ENCODE results near the gene SLC25A21. TPM values are rescaled to one million over a fixed set of nuclear protein-coding genes. Genes with fewer than 3 reads are reported as not detected.

SLC25A21 gene
- total and polyA plus RNA-seq, 2 of the 13 experiments (the other 11 are each of a cell fraction or from before 2014, with no cell fraction given): 1.9 to 2.9 TPM

DNA sequence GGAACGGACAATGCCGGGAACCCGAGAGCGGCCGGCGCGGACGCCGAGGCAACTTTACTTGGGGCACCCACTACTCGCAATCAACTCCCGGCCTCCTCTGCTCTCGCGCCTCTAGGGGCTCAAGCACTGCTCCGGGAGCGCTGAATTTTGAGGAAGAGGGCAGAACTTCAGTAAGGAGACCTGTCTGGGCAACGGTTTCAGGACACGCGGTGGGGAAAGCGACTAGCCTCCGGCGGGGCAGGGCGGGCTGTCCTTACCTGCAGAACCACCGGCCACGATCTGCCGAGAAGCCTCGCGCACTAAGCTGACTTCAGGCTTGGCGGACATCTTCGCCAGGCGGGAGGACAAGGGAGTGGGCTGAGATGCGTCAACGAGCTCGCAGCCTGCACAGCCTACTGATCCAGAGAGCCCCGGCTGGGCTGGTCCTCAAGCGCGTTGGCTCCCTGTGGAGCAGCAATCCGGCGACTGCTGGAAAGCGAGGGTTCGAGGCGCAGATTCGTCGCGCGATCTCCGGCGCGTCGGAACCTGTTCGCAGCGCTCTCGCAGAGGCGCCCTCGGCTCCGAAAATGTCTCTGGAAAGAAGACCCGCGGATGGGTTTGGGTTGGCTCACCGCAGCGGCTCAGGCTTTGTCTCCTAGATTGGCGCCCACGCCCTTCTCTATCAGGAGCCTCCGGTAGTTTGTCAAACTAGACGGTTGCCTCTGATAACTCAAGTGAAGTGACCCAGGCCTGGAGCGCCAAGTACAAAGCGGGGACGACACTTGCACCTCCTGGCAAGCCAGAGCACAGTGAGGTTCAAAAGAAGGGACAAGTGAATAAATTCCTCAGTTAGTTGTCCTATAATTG lies at the start of gene SLC25A21 (continued):
- TF ChIP-seq NFKB2 (CRISPR knock-in tag; IDR thresholded peaks at IDR 0.05; ENCODE audit: borderline replicate concordance): peak; percentile 100; the same call in 1 of the 2 replicates
- TF ChIP-seq HDAC6 (IDR thresholded peaks at IDR 0.05; ENCODE audit: low read depth, low read length): peak; percentile 56; the same call in 1 of the 2 replicates
- TF ChIP-seq YY1 (IDR thresholded peaks at IDR 0.05; ENCODE audit: insufficient read depth, insufficient replicate concordance, low read depth, low read length): peak; percentile 87
- peak; percentile 93; the same call in 1 of the 2 replicates for TF ChIP-seq TOE1 (CRISPR knock-in tag; IDR thresholded peaks at IDR 0.05)
- TF ChIP-seq ZBTB25 (CRISPR knock-in tag; IDR thresholded peaks at IDR 0.05): peak; percentile 88; the same call in 1 of the 2 replicates
- TF ChIP-seq, protein P1, sequence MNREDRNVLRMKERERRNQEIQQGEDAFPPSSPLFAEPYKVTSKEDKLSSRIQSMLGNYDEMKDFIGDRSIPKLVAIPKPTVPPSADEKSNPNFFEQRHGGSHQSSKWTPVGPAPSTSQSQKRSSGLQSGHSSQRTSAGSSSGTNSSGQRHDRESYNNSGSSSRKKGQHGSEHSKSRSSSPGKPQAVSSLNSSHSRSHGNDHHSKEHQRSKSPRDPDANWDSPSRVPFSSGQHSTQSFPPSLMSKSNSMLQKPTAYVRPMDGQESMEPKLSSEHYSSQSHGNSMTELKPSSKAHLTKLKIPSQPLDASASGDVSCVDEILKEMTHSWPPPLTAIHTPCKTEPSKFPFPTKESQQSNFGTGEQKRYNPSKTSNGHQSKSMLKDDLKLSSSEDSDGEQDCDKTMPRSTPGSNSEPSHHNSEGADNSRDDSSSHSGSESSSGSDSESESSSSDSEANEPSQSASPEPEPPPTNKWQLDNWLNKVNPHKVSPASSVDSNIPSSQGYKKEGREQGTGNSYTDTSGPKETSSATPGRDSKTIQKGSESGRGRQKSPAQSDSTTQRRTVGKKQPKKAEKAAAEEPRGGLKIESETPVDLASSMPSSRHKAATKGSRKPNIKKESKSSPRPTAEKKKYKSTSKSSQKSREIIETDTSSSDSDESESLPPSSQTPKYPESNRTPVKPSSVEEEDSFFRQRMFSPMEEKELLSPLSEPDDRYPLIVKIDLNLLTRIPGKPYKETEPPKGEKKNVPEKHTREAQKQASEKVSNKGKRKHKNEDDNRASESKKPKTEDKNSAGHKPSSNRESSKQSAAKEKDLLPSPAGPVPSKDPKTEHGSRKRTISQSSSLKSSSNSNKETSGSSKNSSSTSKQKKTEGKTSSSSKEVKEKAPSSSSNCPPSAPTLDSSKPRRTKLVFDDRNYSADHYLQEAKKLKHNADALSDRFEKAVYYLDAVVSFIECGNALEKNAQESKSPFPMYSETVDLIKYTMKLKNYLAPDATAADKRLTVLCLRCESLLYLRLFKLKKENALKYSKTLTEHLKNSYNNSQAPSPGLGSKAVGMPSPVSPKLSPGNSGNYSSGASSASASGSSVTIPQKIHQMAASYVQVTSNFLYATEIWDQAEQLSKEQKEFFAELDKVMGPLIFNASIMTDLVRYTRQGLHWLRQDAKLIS (CRISPR knock-in tag; IDR thresholded peaks at IDR 0.05): no peak; the same call in 1 of the 2 replicates
- no peak; the same call in 1 of the 2 replicates for TF ChIP-seq ZNF468 (CRISPR knock-in tag; IDR thresholded peaks at IDR 0.05)
- TF ChIP-seq ZNF20 (CRISPR knock-in tag; IDR thresholded peaks at IDR 0.05): peak; percentile 94; the same call in 1 of the 2 replicates
- peak; percentile 86 for TF ChIP-seq CHD2 (IDR thresholded peaks at IDR 0.05; ENCODE audit: low read depth, low read length)
- TF ChIP-seq ZNF33A (CRISPR knock-in tag; IDR thresholded peaks at IDR 0.05; ENCODE audit: borderline replicate concordance): peak; percentile 76; the same call in 1 of the 2 replicates
- peak; percentile 100 for TF ChIP-seq ZNF703 (CRISPR knock-in tag; IDR thresholded peaks at IDR 0.05; ENCODE audit: borderline replicate concordance)
- peak; percentile 97 for TF ChIP-seq ZNF234 (CRISPR knock-in tag; conservative IDR thresholded peaks at IDR 0.05)
- peak; percentile 99 for TF ChIP-seq ZSCAN31 (CRISPR knock-in tag; IDR thresholded peaks at IDR 0.05; ENCODE audit: low read depth)
- TF ChIP-seq TP53 (CRISPR knock-in tag; conservative IDR thresholded peaks at IDR 0.05): peak; percentile 91
- peak; percentile 100 for TF ChIP-seq ZNF407 (CRISPR knock-in tag; IDR thresholded peaks at IDR 0.05; ENCODE audit: not compliant biosample characterization)
